GM04503 (cell line): Measurements from ENCODE around the gene SQOR.

Source experiments
- DNase-seq: peaks from one replicate; pipeline ENCODE4 v3.0.0-alpha.2; 2012; ENCODE audit warnings: low read depth

SQOR gene

GRCh38 chr15:45660231-45660979, 25.6 kb downstream of the SQOR start:
- DNase-seq = peak; percentile 50

- DNase-seq = no peak
These were observed 27.5 kb downstream of the SQOR start for GRCh38 chr15:45662375-45662774.

- DNase-seq = peak; percentile 55
These were observed 29.6 kb downstream of the SQOR start for GRCh38 chr15:45664451-45664850.

GRCh38 chr15:45665261-45665660, 30.4 kb downstream of the SQOR start:
- DNase-seq = no peak

DNA sequence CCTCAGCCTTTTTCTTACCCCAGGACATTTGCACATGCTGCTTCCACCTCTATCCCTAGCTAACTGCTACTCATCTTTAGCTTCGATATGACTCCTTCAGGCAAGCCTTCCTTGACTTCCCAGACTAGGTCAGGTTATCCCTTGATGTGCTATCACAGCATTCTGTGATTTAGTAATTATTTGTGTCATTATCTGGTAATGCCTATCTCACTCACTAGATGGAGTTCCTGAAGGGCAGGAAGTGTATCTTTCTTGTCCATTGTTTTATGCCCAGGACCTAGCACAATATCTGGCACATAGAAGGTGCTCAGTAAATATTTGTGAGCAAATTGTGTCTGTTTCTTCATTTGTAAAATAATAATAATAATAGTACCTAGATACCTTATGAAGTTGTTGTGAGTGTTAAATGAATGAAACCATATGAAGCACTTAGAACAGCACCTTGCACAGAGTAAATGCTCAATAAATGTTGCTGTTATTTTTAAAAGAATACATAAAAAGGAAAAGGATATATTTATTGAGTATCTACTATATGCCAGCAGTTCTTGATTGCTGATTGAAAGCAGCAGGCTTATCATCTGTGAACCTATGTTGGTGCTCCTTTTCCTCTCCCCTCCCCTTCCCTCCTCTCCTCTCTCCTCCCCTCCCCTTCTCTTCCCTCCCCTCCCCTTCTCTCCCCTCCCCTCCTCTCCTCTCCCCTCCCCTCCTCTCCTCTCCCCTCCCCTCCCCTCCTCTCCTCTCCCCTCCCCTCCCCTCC, 31.5 kb downstream of the SQOR start:
- no peak for DNase-seq

GRCh38 chr15:45667002-45667401, 32.2 kb downstream of the SQOR start:
- DNase-seq = no peak

DNA sequence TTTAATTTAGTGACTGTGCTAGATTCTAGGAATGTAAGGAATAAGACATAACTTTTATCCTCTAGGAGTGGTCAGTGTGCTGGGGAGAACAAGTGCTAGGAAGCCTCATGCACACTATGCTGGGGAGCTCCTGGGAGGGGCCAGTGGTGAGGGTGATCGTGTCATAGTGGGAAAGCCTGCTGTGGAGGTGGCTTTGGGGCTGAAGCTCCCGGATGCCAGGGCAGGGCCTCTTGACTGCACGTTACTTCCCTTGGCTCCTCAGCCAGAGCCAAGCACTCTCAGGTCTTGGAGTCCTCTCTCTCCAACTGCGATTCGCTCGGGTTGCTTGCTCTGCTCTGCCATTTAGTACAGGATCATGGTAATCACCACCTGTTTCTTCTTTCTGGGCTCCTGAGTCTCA, 33.6 kb downstream of the SQOR start:
- DNase-seq = no peak

DNA sequence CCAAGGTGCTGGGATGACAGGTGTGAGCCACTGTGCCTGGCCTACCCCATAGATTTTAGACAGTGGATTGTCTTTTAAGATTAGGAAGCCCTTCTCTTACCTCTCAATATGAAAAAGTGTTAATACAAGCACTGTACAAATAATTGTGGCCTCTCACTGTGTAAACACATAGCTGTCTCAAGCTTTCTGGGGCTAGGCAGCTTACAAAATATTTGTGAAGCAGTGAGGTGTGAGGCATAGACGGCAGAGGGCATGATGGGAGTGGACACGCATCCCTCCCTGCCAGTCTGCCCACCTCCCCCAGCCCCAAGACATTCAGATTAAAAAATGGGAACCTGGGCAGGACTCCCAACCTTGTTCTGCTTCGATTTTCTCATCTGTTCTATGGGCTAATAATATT, 34.6 kb downstream of the SQOR start:
- DNase-seq = no peak

- DNase-seq = no peak
These were observed 35.3 kb downstream of the SQOR start for GRCh38 chr15:45670091-45670490.

GRCh38 chr15:45670511-45670910, 35.7 kb downstream of the SQOR start:
- DNase-seq = peak; percentile 48

DNA sequence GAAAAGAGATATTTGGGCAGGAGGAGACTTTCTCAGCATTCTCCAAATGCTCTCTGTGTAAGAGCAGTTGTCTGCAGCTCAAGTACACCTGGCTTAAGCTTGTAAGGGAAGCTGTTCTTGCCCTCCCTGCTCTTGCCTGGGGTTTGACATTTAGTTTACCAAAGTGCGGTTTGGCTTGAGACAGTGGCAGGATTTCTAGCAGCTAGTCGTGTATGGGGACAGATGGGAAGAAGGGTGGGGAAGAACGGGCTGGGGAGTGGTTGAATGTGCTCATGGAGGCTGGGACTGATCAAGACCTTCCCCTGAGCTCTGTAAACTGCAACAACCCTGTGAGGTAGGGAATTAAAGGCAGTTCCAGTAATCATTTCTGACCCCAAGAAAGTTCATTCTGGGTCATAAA, 39.8 kb downstream of the SQOR start:
- DNase-seq = no peak

DNA sequence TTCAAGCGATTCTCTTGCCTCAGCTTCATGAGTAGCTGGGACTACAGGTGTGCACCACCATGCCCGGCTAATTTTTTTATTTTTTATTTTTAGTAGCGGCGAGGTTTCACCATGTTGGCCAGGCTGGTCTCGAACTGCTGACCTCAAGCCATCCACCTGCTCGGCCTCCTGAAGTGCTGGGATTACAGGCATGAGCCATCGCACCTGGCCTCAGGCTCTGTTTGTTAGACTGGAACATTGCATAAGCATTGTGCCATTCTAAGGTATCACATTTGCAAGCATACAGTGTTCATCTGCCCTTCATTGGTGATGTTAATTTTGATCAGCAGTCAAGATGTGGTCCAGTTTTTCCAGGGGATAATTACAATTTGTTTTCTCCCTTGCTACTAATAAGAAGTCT, 43.0 kb downstream of the SQOR start:
- DNase-seq = no peak

DNA sequence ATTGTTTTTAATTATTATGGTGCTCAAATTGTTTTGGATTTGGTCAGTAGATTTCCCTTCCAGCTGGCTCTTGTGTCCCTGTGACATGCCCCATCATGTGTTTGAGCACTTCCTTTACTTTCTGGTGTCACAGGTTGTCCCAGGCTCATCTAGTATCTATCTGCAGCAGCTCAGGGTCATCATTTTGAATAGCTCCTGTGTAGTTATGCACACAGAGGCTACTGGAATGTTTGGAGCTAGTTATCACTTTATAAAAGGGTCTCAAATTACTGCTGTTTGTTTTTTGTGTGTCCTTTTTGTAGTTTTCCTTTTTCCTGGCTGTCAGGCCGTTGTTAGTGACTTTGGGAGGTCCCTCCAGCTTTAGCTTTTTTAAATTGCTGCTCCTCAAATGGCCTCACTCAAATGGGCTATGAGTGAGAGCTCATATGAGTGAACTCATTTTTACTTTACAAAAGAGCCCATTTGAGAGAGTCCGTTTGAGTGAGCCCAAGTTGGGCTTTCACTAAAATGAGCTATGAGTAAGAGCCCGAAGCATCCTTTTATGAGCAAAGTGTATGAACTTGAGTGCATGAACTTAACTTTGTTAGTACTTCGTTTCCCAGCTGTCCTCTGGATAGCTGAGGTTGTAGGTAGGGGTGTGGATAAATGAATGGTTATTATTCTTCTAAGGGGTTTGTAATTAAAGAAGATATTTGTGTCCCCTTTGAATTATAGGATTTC, 43.8 kb downstream of the SQOR start:
- no peak for DNase-seq

GRCh38 chr15:45684533-45684932, 49.7 kb downstream of the SQOR start:
- DNase-seq = no peak

DNA sequence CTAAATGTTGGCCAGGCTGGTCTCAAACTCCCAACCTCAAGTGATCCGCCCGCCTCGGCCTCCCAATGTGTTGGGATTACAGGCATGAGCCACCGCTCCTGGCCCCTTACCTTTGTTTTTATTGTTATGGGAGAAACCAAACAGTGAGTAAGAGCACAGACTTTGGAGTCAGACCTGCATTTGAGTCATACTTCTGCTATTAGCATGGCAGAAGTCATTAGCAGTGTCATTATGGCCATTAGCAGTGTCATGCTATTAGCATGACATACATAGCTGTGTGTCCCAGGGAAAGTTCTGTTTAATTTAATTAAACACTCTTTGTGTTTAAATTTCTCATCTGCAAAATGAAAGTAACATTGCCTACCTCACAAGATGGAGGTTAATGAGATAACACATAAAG, 54.8 kb downstream of the SQOR start:
- no peak for DNase-seq

DNA sequence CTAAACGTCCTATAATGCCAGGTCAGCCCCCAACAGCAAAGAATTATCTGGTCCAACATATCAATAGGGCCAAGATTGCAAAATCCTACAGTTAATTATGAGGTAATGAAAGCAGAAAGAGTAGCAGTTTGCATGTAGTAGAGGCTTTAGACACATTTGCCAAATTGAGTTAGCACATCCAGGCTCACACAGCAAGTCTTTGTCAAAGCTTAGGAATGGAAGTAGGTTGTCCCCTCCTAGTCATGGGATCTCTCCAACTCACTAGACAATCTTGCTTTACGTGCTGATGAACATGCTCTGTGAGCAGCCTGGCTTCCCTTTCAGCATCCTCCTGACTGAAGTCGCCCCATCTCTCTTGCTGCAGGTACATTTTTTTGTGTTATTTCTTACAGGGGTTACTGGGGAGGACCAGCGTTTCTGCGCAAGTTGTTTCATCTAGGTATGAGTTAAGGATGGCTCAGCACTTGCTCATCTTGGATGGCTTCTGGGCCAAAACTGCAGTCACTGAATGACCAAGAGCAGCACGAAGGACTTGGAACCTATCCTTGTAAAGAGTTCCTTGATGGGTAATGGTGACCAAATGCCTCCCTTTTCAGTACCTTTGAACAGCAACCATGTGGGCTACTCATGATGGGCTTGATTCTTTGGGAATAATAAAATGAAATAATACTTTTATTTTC, 55.9 kb downstream of the SQOR start:
- DNase-seq = peak; percentile 37

GRCh38 chr15:45701108-45701507, 66.3 kb downstream of the SQOR start:
- DNase-seq = no peak

DNA sequence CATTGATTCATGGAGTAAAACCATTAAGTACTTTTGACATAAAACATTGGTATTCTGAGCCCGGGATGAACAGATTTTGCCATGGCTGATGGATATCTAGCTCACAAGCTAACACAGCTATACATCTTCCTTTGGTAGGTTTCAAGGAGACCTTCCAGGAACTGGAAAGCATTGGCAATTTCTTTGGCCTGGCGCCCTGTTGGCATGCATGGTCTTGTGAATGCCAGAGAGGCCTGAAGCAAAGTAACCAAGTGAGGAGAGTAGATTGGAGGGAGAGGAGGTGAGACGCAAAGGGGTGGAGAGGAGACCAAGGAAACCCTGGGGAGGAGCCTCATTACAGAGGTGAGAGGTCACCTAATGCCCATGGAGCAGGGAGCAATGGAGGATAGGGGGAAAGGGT, 67.2 kb downstream of the SQOR start:
- no peak for DNase-seq

GRCh38 chr15:45703670-45704328, 69.0 kb downstream of the SQOR start:
- no peak for DNase-seq

DNA sequence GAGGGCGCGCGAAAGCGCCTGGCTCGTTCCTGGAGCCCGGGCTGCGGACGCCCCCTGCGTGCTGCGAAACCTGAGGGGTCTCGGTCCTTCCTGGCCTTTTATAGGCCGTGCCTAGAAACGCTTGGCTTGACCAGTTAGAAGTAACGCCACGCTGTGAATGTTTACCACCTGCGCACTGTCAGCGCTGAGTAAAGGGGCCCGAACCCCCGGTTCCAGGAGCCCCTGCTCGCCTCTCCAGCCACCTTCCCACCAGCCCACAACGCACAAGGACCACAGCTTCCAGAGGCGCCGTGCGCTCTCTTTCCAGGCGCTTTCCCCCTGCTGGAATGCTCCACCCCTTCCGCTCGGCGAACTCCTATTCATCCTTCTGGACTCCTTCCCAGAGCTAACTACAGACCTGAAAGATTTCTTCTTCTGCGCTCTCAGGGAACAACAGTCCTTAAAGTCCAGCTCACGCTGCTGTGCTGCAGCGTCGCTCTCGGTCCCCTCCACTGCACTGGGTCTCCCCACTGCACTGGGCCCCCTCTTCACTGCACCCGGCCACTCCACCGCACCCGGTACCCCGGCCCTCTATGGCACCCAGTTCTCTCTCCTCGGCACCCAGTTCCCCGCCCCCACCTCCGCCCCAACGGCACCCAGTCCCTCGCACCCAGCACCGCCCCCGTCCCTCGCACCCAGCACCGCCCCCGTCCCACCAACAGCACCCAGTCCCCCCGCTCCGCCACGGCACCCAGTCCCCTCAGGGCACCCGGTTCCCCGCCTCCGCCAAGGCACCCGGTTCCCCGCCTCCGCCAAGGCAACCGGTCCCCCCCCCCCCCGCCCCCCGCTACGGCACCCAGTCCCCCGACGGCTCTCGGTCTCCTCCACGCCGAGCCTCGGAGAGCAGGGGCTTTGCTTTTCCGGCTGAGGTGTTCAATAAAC, 69.8 kb downstream of the SQOR start:
- DNase-seq = no peak
